NK-92 (cell line): ENCODE data around the gene PIK3R3.

Experiments
- DNase-seq: peaks from one replicate; lab custom pipeline; 2025; ENCODE audit not compliant: unreplicated experiment; lab: John Stamatoyannopoulos, UW

PIK3R3 gene

GRCh38 chr1:46132529-46133180, at the start of gene PIK3R3:
TSS of gene PIK3R3 (minus strand) at chr1:46132629. CDS start at chr1:46131952, 677 bp downstream.
- no peak for DNase-seq

- no peak for DNase-seq
These were observed 49.2 kb upstream of the PIK3R3 start for GRCh38 chr1:46181343-46182260.

- DNase-seq, result no peak
These were observed 47.7 kb upstream of the PIK3R3 start for GRCh38 chr1:46180082-46180616.

GRCh38 chr1:46179138-46180081, 47.0 kb upstream of the PIK3R3 start:
- DNase-seq, result no peak

GRCh38 chr1:46176211-46176865, 43.9 kb upstream of the PIK3R3 start, which contains the start of gene P3R3URF:
TSS of gene P3R3URF (minus strand) at chr1:46176488. CDS start at chr1:46176471, 17 bp downstream.
- DNase-seq, result no peak

GRCh38 chr1:46175243-46175642, 42.8 kb upstream of the PIK3R3 start:
- DNase-seq, result no peak

- no peak for DNase-seq
These were observed 42.2 kb upstream of the PIK3R3 start, which contains the start of gene TSPAN1 for GRCh38 chr1:46174448-46175231. TSS of gene TSPAN1 (plus strand) at chr1:46175087. CDS start at chr1:46181108, 6,021 bp downstream.

GRCh38 chr1:46173361-46173856, 41.0 kb upstream of the PIK3R3 start:
- DNase-seq, result no peak

- no peak for DNase-seq
These were observed 39.9 kb upstream of the PIK3R3 start for GRCh38 chr1:46172321-46172720.

- no peak for DNase-seq
These were observed 39.4 kb upstream of the PIK3R3 start for GRCh38 chr1:46171871-46172270.

- DNase-seq, result no peak
These were observed 38.9 kb upstream of the PIK3R3 start for GRCh38 chr1:46171351-46171750.

GRCh38 chr1:46169811-46170454, 37.5 kb upstream of the PIK3R3 start:
- no peak for DNase-seq

GRCh38 chr1:46168477-46168876, 36.0 kb upstream of the PIK3R3 start:
- DNase-seq, result no peak

GRCh38 chr1:46166521-46167462, 34.4 kb upstream of the PIK3R3 start:
- DNase-seq, result no peak

GRCh38 chr1:46160212-46160611, 27.8 kb upstream of the PIK3R3 start:
- no peak for DNase-seq

GRCh38 chr1:46159516-46159915, 27.1 kb upstream of the PIK3R3 start:
- no peak for DNase-seq
